ENCODE measurements around the gene ZNF35.
"Not testable (repeated sequence)": the region's sequence is repeated elsewhere in the genome, so short reads cannot be mapped to it uniquely, and the experiment has no call there.

Gene ZNF35

DNA sequence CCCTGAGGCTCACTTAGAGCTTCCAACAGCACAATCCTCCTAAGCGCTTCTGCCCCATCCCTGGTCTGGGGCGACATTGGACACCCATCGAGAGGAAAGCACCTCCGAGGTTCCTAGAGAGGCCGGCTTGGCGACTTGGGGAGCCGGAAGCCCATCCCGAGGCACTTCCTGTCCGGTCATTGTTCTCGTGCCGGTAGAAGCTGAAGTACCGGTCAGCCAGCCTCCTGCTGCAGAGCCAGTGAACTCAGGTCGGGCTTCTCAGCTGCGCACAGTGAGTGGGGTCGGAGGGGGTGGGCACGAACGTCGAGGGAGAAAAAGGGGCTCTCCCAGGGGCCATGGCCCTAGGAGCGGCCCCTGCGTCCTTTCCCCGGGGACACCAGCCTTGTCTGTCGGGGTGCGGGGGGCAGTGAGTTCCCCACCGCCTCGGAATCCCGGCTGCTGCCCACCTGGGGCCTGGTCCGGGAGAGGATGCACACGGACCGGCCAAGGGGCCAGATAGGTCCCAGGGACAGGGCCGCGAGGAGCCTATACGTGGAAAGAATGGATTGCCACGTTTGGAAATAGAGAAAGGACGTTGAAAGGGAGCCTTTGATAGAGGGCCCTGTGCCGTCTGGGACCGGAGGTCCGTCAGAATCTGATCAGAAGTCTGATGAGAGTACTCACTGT, at the start of gene ZNF35:
Gene ZNF35, plus strand, starts transcription at position 169 of the 666 bp plus-strand sequence. CDS start 2,336 bp downstream, outside the sequence.
- peak; percentile 63 for DNase-seq

DNA sequence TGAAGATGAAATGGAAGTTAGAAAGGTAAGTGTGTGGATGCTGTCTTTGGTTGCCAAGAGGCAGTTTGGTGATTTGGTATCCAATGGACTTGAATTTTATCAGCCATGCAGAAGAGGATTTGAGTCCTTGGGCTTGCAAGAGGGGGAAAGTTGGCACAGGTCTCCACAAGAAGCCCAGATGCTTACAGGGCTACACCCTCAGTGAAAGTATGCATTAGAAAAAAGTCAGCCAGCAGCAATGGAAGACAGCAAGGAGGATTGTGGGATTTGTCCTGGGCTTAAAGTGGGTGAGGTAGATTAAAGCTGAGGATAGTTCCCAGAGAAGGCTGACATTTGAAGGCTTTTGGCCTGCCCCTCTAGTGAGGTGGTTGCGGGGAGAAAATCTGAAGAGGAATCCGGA, 46.8 kb upstream of the ZNF35 start:
- no peak for DNase-seq

DNA sequence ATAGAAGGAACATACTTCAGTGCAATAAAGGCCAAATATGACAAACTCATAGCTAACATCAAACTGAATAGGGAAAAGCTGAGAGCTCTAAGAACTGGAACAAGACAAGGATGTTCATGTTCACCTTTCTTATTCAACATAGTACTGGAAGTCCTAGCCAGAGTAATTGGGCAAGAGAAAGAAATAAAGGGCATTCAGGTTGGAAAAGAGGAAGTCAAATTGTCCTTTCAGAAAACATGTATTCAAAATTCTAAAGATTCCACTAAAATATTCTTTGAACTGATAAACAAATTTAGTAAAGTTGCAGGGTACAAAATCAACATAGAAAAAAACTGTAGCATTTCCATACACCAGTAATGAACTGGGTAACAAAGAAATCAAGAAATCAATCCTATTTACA, 35.9 kb upstream of the ZNF35 start:
- DNase-seq: no peak

DNA sequence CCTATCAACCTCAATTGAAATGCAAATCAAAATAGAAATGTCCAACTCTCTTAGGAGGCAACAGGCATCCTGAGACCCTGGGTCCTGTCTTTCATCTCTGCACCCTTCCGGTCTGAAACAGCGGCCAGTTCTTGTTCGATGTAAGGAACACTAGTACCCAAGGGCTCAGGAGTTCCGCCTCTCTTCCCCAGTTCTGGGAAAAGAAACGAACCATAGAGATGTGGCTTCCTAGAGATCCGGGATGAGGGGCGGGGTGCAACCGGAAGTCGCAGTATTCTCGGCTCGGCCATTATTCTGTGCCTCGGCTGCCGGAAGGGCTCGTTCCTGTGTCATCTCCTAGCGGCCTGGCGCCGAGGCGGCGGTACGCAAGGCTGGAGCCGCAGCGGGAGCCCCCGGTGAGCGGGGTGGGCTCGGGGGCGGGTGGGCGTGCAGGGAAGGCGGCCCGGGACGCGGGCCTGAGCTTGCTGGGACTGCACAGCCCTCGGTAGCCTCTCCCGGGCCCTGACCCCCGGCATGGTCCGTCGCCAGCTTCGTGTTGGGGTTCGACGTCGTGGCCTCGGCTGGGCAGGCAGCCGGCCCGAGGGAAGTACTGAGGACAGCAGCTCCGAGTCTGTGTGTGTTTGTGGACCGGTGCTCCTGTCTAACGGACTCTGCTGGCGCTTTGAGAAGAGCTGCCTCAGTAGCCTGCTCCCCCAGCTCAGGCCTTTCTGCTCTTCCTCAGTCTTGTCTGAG, 23.6 kb upstream of the ZNF35 start, which contains the start of gene ZNF197:
Gene ZNF197, plus strand, starts transcription at position 288 of the 732 bp plus-strand sequence. CDS start 4,119 bp downstream, outside the sequence.
- peak; percentile 85 for DNase-seq

DNA sequence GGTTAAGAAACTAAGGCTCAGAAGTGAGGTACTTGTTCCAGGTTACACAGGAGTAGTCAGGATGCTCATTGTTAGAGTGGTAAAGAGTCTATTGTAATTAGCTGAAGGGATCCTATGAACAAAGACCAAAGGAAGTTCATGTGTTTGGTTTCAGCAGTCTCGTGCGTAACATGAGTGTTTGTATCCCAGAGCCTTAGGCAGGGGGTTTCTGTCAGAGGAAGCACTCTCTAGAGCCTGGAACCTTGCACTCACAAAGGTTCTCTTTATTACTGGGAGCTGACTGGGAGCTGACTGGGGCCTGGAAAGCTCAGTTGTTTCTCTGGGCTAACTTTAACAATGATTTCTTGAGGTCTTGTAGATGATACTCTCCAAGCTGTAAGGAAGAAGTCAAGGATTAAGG, 19.8 kb upstream of the ZNF35 start:
- no peak for DNase-seq

DNA sequence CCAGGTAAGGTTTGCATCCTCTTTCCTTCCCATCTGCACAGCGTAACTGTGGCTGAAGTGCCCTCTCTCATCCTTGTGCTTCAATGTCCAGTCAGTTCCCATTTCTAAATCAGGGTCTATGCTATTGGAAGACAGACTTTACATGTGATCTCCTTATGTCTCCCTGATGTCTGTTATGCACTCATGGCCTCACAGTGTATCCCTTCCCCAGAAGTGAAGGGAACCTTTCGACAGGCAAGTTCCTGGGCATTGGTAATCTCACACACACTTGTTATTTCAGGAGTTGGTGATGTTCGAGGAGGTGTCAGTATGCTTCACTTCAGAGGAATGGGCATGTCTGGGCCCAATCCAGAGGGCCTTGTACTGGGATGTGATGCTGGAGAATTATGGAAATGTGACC, 16.3 kb upstream of the ZNF35 start:
- no peak for DNase-seq

DNA sequence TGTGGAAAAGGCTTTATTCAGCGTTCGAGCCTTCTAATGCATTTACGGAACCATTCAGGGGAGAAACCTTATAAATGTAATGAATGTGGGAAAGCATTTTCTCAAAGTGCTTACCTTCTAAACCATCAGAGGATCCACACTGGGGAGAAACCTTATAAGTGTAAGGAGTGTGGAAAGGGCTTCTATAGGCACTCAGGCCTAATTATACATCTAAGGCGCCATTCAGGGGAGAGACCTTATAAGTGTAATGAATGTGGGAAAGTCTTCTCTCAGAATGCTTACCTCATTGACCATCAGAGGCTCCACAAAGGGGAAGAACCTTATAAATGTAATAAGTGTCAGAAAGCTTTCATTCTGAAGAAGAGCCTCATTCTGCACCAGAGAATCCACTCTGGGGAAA, 6.2 kb upstream of the ZNF35 start:
- DNase-seq: no peak

DNA sequence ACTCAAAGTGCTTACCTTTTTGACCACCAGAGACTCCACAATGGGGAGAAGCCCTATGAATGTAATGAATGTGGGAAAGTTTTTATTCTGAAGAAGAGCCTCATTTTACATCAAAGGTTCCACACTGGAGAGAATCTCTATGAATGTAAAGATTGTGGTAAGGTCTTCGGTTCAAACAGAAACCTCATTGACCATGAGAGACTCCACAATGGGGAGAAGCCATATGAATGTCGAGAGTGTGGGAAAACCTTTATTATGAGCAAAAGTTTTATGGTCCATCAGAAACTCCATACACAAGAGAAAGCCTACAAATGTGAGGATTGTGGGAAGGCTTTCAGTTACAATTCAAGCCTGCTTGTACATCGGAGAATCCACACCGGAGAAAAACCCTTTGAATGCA, 5.5 kb upstream of the ZNF35 start:
- DNase-seq: no peak

DNA sequence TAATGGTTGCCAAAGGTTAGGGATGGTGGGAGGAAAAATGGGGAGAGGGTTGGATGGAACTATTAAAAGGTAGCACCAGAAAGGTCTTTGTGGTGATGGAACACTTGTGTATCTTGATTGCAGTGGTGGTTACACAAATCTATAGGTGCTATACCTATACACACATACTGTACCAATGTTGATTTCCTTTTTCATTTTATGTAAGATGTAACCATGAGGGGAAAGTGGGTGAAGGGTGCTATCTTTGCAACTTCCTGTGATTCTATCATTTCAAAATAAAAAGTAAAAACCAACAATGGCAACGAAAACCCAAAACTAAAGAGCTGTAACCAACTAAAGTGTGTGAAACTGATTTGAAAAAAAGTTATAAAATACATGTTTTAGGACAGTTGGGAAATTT, 761 bp upstream of the ZNF35 start:
- DNase-seq: no peak

DNA sequence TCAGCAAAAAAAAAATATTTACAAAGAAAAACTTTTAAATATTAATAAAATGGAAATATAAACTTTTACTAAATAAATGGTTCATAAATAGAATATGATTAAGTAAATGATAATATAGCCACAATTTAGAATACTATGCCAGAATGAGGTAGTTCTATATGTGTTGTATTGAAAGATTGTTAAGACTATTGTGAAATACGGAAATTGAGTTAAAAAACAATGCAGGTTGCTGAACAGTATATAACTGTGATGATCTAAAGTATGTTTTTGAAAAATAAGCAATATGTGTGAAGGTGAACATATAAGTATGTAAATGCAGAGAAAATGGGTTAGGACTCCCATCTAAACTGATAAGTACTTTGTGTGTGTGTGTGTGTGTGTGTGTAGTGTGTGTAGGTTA, 1.2 kb downstream of the ZNF35 start:
- no peak for DNase-seq

DNA sequence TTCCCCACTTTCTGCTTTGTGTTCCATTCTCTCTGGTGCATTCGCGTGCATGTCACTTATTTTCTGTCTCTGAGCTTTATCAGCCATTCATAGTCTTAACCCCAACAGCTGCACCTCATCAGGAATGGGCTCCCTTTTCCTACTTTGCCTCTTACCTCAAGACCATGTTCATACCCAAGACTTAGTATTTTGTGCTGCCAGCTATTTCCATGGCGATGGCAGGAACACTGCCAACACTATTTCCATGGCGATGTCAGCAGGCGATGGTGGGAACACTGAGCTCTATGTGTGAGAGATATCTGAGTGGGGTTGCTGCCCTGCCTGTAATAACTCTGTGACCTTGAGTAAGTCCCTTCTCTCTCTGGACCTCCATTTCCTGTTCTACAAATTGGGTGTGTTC, 5.5 kb downstream of the ZNF35 start:
- DNase-seq: no peak

DNA sequence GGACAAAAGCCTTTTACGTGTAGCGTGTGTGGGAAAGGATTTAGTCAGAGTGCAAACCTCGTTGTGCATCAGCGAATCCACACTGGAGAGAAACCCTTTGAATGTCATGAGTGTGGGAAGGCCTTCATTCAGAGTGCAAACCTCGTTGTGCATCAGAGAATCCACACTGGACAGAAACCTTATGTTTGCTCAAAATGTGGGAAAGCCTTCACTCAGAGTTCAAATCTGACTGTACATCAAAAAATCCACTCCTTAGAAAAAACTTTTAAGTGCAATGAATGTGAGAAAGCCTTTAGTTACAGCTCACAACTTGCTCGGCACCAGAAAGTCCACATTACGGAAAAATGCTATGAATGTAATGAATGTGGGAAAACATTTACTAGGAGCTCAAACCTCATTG, 10.5 kb downstream of the ZNF35 start:
- DNase-seq: no peak

DNA sequence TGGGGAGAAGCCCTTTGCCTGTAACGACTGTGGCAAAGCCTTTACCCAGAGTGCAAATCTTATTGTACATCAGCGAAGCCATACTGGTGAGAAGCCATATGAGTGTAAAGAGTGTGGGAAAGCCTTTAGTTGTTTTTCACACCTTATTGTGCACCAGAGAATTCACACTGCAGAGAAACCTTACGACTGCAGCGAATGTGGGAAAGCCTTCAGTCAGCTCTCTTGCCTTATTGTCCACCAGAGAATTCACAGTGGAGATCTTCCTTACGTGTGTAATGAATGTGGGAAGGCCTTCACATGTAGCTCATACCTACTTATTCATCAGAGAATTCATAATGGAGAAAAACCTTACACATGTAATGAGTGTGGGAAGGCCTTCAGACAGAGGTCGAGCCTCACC, 10.9 kb downstream of the ZNF35 start:
- no peak for DNase-seq

DNA sequence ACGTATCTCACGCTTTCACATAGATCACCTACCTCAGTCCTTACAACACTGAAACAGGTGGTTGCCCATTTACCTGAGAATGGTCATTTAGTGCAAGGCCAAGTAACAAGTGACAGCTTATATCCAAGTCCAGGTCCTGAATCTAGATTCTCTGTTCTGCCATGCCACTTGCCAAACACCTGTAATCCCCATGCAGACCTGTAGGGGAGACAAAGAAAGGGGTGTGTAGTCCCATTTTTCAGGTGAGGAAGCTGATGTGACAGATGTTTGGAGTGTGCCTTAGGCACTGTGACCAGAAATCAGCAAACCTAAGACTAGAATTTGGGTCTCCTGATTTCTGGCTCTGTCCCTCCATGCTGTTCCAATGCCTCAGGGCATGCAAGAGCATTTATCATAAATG, 12.7 kb downstream of the ZNF35 start:
- DNase-seq: no peak

DNA sequence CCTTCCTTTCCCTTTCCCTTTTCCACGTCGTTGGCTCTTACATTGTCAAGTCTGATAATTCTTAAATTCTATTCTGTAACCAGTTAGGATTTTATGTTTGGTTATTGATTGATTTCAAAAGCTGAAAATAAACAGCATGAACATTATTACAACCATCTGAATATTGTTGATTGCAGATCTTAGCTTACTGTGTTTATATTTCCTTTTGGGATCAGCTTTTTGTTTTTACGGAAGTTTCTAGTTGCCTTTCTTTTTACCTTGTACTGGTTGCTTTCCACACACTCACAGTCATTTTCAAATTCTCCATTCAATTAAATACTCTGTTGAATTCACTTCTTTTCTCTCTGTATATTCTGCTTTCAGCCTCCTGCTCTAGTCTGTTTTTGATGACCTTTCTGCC, 16.6 kb downstream of the ZNF35 start:
- no peak for DNase-seq

DNA sequence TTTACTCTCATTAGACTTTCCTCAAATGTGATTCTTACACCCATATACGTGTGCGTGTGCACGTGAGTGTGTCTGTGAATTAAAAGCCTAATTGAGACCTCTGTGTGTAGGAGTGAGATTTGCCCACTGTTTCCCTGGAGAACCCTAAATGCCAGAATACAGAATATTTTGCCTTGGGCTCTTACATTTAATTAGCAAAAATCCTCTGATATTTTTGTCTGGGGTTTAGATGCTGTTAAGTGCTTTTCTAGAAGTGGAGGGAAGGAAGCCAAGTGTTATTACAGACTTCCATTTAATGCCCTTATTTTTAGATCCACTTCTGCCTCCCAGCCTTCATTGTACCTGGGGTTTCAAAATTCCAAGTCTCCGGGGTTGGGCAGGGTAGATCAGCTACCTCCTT, 17.8 kb downstream of the ZNF35 start:
- no peak for DNase-seq

DNA sequence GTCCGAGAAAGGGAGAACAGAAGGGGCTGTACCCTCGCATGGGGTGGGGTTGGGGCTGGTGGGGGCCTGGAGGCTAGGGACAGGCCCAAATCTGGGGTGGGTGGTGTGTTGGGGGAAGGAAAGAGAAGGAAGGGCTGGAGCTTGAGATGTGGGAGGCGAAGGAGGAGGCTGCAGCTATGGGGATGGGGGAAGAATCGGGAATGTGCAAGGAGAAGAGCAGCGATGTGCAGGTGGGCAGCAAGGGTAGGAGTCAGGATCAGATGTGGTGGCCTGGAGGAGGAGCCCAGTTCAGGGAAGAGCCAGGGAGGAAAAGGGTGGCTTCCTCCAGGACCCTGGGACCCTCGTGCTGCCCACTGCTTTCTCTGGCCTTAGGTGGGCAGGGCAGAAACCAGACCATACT, 21.2 kb downstream of the ZNF35 start:
- no peak for DNase-seq

DNA sequence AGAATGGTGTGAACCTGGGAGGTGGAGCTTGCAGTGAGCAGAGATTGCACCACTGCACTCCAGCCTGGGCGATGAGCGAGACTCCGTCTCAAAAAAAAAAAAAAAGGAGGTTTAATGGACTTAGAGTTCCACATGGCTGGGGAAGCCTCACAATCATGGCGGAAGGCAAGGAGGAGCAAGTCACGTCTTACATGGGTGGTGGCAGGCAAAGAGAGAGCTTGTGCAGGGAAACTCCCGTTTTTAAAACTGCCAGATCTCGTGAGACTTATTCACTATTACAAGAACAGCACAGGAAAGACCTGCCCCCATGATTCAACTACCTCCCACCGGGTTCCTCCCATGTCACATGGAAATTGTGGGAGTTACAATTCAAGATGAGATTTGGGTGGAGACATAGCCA, 24.9 kb downstream of the ZNF35 start:
- DNase-seq: not testable (repeated sequence)

DNA sequence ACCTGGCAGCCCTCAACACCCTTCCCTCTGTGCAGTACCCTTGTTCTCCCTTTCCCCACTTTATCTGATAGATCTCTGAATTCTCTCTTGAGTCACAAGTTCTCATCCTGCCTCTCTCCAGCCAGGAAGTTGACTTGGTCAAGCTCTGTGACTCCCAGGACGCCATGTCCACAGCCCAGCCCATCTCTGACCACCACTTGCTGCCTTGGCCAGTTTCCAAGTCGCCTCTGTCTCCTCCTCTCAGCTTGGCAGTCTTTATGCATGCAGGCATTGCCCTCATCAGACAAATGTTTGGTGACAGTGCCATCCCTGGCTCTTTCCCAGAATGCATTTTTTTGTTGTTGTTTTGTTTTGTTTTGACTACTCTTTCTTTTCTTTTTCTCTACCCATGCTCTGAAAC, 25.7 kb downstream of the ZNF35 start:
- no peak for DNase-seq

DNA sequence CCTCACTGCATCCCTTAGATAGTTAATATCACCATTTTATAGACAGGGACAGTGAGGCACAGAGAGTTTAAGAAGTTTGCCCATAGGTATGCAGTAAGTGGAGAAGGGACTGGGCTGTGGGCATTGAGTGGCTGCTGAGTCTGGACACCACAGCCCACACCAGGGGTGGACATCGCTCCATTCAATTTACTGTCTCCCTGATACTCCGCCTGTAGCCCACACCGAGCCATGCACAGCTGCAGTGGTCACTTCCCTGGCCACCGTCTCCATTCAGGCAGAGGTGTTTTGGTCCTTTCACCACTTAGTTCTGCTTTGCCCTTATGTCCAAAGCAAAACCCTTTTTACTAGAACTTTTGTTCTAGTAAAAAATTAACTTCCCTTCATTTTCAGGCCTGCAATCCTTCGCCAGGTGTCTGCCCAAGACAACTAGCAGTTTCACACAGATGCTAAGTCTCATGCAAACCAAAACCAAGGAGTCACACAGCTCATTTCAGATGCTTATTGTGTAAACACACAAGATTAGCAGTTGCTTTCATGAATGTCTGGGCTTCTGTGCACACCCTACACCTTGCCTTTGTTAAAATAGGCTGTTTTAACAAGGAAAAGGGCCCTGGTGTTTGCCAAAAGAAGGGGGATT, 30.1 kb downstream of the ZNF35 start:
- DNase-seq: no peak

DNA sequence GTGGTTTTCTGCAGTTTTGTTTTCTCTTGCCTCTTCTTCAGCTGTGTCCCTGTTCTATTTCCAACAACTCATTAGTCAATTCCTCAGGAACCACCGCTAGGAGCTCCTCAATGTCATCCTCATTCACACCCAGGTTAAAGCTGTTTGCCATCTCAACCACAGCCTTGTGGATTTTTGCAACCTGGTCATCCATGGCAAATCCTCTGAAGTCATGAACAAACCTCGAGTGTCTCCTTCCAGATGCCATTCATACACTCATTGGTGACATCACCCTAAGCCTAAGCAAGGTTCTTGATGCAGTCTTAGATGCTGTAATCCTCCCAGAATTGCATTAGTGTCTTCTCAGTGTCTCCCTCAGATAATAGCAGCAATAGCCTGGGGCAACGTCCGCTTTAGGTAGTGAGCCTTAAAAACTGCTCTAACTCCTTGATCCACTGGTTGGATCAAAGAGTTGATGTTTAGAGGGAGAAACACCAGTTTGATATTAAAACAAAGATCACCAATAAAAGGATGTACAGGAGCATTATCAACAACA, 32.5 kb downstream of the ZNF35 start:
- no peak for DNase-seq

DNA sequence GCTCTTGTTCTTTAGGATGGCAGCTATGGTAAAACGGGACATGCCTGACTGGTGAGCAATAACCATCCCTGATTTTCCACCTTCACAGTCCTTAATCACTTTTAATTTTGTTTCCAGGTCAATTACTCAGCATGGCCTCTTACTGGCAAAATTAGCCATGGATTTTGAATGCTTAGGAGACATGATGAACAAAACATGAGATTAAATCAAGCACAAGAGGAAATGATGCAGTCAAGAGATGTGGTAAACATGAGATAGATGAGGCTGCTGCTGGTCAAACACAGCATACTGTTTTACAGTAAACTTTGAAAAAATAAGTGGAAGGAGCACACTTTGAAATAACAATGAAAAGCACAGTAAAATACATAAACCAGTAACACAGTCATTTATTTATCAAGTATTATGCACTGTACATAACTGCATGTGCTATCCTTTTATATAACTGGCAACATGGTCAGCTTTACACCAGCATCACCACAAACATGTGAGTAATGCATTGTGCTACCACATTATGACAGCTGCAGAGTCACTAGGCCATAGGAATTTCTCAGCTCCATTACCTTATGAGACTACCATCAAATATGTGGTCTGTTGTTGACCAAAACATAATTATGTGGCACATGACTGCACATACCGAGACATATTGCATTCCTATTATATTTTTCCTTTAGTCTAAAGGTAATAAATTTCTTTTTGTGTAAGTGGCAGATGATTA, 33.8 kb downstream of the ZNF35 start:
- no peak for DNase-seq

DNA sequence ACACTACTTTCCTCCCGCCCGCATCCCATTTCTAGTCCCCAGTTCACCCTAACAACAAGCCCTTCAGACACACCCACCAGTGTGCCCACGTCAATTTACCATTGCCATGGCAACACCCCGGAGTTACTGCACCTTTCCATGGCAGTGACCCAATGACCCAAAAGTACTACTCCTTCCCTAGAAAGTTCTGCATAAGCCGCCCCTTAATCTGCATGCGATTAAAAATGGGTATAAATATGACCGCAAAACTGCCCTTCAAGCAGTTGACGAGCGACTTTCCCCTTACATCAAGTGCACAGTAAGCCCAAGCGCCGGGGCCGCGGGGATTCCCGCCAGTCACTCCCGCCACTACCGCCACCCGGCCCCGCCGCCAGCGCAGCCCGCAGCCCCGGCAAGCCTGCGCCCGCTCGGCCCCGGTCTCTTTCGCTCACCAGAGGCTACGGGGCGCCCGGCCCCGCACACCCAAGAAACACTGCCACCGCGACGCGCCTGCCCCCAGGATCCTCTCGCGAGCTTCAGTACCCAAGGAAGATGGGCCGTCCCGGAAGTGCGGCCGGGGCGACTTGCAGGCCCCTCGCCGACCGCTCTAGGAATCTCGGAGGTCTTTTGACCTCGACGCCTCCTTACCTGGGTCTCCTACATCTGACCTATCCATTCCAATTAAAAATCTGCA, 36.7 kb downstream of the ZNF35 start:
- DNase-seq: peak; percentile 65
